GM12891 (cell line): ENCODE data around the gene FBXO28.

Experiments used
- PAX5 ChIP-seq: IDR thresholded peaks from 2 replicates; pipeline ENCODE4 v1.6.1; 2011; ENCODE audit warnings: low read length, moderate library complexity, mild to moderate bottlenecking; ENCODE audit not compliant: insufficient read depth, severe bottlenecking
- POLR2A ChIP-seq: IDR thresholded peaks from 2 replicates; pipeline ENCODE4 v1.6.1; 2011; ENCODE audit warnings: low read depth, low read length, control low read depth
- POLR2AphosphoS5 ChIP-seq: IDR thresholded peaks from 2 replicates; pipeline ENCODE4 v1.6.1; 2011; ENCODE audit warnings: low read depth, low read length, control low read depth
- SPI1 ChIP-seq: IDR thresholded peaks from 2 replicates; pipeline ENCODE4 v1.6.1; 2011; ENCODE audit warnings: low read depth, low read length, control low read depth

GRCh38 chr1:224098007-224098406, 15.9 kb upstream of the FBXO28 start:
- TF ChIP-seq POLR2A (no peak), POLR2AphosphoS5 (no peak), SPI1 (no peak), PAX5 (no peak)
